MM.1S (cell line): ENCODE data around the gene ZBTB7C.

Experiments used
- EZH2 ChIP-seq: fragments of 300-600 bp; sonication (generic); optimal IDR thresholded peaks from 2 replicates; pipeline ENCODE3; 2017; ENCODE audit warnings: low read depth, mild to moderate bottlenecking, antibody characterized with exemption, low read length, mixed read lengths
- EZH2phosphoT487 ChIP-seq: fragments of 300-600 bp; sonication (generic); IDR thresholded peaks from 2 replicates; pipeline ENCODE4 v1.6.1; 2018; ENCODE audit warnings: antibody characterized with exemption, low read length
- TF ChIP-seq, protein P1 (sequence below): fragments of 300-600 bp; sonication (generic); IDR thresholded peaks from 2 replicates; pipeline ENCODE4 v1.5.1; 2016; ENCODE audit warnings: antibody characterized with exemption, low read length, mixed read lengths

DNA sequence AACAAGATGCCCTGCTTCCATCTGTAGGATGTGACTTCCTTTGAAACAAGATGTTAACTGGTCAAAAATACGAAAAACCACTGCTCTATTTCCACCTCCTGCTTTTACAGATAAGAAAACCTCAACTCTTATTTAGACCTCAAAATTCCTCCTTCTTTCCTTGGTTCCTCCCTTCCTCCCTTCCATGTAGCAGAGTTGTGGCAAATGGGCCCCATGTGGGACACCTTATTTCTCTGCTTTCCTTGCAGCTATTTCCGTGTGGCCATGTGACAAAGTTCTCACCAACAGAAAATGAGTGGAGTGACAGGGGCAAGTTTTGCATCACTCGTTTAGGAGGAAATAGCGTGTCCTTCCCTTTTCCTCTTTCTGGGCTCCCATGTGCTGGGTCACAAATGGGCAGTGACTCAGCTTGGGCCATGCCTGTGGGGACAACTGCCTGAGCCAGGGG is 409.4 kb downstream of the ZBTB7C start:
- TF ChIP-seq, protein P1, sequence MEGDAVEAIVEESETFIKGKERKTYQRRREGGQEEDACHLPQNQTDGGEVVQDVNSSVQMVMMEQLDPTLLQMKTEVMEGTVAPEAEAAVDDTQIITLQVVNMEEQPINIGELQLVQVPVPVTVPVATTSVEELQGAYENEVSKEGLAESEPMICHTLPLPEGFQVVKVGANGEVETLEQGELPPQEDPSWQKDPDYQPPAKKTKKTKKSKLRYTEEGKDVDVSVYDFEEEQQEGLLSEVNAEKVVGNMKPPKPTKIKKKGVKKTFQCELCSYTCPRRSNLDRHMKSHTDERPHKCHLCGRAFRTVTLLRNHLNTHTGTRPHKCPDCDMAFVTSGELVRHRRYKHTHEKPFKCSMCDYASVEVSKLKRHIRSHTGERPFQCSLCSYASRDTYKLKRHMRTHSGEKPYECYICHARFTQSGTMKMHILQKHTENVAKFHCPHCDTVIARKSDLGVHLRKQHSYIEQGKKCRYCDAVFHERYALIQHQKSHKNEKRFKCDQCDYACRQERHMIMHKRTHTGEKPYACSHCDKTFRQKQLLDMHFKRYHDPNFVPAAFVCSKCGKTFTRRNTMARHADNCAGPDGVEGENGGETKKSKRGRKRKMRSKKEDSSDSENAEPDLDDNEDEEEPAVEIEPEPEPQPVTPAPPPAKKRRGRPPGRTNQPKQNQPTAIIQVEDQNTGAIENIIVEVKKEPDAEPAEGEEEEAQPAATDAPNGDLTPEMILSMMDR: no peak
- TF ChIP-seq EZH2phosphoT487 (no peak), EZH2 (no peak)
